ENCODE data around the gene HS3ST3B1.

- no peak for TF ChIP-seq POLR2A (IDR thresholded peaks at IDR 0.05; ENCODE audit: low read length)
- TF ChIP-seq GATA1 (IDR thresholded peaks at IDR 0.05; ENCODE audit: low read depth, low read length), result no peak
Observed at GRCh38 chr17:14359163-14360020, 58.5 kb downstream of the HS3ST3B1 start.
